GM18873 (cell line): ENCODE data around the gene PRTN3.
"Not testable (repeated sequence)": the region's sequence is repeated elsewhere in the genome, so short reads cannot be mapped to it uniquely, and the experiment has no call there.

Experiments used
- ATAC-seq: cut with Tn5 transposase; IDR thresholded peaks from one replicate; pipeline ENCODE4 v1.9.1; 2021; ENCODE audit warnings: mild to moderate bottlenecking, moderate library complexity, moderate number of reproducible peaks; ENCODE audit not compliant: unreplicated experiment, low FRiP score

Gene PRTN3

GRCh38 chr19:814152-815078, 26.4 kb upstream of the PRTN3 start:
- no peak for ATAC-seq

- ATAC-seq = no peak
Measured at GRCh38 chr19:815079-815774, 25.6 kb upstream of the PRTN3 start.

- no peak for ATAC-seq
Measured at GRCh38 chr19:815775-816499, 24.9 kb upstream of the PRTN3 start.

- no peak for ATAC-seq
Measured at GRCh38 chr19:816500-816857, 24.3 kb upstream of the PRTN3 start.

DNA sequence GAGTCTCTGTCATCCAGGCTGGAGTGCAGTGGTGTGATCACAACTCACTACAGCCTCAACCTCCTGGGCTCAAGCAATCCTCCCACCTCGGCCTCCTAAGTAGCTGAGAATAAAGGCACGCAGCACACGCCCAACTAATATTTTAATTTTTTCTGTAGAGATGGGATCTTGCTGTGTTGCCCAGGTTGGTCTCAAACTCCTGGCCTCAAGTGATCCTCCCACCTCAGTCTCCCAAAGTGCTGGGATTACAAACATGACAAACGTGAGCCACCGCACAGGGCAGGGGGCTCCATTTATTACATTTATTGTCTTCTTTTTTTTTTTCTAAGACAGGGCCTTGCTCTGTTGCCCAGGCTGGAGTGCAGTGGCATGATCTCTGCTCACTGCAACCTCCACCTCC, 20.6 kb upstream of the PRTN3 start:
- not testable (repeated sequence) for ATAC-seq

- no peak for ATAC-seq
Measured at GRCh38 chr19:821231-821824, 19.5 kb upstream of the PRTN3 start.

- no peak for ATAC-seq
Measured at GRCh38 chr19:821825-822503, 18.8 kb upstream of the PRTN3 start, which contains the start of gene PLPPR3. Gene PLPPR3 (minus strand): TSS chr19:821955. CDS start chr19:821559, 396 bp downstream.

DNA sequence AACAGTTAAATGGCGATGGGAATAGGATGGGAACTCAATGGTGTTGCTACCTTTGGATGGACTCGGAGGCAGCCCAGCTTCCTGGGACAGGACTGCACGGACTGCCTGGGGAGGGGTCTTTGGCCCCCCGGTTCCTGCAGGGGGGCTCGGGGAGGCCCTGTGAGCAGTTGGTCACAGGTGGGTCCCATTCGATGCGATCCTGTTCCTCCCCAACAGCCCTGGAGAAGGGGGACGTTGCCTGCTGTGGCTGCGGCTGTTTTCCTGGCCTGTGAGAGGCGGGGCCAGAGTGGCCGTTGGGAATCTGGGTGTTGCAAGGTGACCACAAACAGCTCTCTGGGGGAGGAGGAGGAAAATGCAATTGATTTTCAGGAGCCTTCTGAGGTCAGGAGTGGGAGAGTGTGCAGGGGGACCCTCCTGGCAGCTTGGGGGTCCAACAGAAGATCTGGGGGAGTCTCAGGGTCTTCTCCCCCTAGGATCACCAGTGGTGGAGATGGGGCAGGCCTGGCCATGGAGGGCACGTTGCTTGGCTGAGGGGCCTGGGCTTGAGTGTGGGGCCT, 17.2 kb upstream of the PRTN3 start:
- no peak for ATAC-seq

DNA sequence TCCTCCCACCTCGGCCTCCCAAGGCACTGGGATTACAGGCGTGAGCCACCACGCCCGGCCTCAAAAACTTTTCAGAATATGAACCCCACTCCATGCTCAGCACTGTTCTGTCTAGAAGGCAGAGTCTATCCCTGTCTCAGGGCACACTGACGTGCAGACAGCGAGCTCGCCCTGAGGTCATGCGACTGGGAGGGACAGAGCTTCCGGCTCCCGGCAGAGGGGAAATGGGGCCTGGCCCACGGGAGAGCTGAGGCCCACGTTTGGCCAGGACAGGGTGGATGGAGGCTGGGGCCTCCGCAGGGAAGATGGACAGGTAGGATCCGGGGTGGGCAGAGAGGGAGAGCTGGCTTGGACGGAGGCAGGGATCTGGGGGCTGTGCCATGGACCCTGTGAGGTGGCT, 15.9 kb upstream of the PRTN3 start:
- no peak for ATAC-seq

DNA sequence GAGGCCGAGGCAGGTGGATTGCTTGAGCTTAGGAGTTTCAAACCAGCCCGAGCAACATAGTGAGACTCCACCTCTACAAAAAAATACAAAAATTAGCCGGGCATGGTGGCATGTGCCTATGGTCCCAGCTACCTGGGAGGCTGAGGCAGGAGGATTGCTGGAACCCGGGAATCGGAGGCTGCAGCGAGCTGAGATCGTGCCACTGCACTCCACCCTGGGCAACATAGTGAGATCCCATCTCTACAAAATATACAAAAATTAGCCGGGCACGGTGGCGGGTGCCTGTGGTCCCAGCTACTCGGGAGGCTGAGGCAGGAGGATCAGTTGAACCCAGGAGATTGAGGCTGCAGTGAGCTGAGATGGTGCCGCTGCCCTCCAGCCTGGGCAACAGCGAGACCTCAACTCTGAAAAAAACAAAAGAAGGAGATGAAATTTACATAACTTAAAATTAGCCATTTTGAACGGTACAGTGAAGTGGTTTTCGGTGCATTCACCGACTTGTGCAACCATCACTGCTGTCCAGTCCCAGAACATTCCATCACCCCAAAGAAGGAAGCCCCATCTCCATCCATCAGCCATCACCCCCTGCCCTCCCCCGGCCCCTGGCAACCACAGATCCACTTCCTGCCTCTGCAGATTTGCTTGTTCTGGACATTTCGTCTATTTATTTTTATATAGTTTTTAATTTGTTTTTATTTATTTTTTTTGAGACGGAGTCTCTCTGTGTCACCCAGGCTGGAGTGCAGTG, 14.7 kb upstream of the PRTN3 start:
- ATAC-seq = no peak

- no peak for ATAC-seq
Measured at GRCh38 chr19:827314-827709, 13.5 kb upstream of the PRTN3 start.

GRCh38 chr19:827710-828321, 13.0 kb upstream of the PRTN3 start, which contains the start of gene AZU1:
Gene AZU1 (plus strand): TSS chr19:827837. CDS start chr19:827847, 10 bp downstream.
- no peak for ATAC-seq

DNA sequence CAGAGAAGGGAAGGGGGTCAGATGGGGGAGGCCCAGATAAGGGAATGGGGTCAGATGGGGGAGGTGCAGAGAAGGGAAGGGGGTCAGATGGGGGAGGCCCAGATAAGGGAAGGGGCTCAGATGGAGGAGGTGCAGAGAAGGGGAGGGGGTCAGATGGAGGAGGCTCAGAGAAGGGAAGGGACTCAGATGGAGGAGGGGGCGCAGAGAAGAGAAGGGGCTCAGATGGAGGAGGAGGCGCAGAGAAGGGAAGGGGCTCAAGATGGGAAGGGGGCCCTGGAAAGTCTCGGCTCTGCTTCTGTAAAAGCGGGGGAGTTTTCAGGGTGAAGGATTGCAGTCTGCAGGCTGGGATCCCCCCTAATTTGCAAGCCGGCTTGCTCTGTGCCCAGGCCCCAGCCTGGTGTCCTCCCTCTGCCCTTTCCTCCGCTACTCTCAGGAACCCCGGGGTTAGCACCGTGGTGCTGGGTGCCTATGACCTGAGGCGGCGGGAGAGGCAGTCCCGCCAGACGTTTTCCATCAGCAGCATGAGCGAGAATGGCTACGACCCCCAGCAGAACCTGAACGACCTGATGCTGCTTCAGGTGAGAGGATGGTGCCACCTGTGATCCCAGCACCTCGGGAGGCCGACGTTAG, 11.6 kb upstream of the PRTN3 start:
- no peak for ATAC-seq

DNA sequence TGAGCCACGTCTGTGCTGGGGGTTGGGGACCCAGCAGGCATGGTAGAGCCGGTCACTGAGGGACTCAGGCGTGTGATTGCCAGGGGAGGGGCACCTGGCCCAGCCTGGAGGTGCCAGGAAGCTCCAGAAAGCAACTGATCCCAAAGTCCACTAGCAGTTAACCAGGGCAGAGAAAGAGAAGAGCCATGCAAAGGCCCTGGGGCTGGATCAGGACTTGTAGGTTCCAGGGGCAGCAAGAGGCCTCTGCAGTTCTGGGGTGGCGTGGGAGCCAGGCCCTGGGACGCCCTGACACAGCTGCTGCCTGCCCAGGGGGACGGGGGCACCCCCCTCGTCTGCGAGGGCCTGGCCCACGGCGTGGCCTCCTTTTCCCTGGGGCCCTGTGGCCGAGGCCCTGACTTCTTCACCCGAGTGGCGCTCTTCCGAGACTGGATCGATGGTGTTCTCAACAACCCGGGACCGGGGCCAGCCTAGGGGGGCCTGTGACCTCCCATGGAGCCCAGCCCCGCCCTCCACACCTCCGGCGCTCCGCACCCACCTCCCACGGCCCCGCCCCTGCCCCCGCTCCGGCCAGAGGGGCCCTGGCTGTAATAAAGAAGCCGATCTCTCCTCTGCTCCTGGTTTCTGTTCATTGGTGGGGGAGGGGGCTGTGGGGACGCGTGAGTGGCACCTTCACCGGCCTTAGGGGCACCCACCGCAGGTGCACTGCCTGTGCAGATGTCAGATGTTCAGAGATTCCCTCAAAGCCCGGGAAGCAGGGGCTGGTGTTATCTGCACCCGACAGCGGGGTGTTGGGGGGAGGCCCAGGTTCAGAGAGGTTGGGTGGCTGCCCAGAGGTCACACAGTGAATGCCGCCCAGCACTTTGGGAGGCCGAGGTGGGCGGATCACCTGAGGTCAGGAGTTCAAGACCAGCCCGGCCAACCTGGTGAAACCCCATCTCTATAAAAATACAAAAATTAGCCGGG, 9.1 kb upstream of the PRTN3 start:
- no peak for ATAC-seq

DNA sequence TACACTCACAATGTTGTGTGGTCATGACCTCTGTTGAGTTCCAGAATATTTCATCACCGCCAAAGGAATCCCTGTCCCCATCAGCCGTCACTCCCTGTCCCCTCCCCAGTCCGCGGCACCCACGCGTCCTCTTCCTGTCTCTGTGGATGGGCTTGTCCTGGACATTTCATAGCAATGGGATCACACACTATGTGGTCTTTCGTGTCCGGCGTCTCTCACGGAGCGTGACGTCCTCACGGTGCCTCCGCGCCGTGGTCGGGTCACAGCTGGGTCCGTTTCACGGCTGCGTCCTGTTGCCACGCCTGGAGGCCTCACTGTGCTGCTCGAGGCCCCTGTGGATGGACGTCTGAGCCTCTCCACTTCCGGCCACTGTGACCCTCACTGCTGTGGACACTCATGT, 6.6 kb upstream of the PRTN3 start:
- no peak for ATAC-seq

DNA sequence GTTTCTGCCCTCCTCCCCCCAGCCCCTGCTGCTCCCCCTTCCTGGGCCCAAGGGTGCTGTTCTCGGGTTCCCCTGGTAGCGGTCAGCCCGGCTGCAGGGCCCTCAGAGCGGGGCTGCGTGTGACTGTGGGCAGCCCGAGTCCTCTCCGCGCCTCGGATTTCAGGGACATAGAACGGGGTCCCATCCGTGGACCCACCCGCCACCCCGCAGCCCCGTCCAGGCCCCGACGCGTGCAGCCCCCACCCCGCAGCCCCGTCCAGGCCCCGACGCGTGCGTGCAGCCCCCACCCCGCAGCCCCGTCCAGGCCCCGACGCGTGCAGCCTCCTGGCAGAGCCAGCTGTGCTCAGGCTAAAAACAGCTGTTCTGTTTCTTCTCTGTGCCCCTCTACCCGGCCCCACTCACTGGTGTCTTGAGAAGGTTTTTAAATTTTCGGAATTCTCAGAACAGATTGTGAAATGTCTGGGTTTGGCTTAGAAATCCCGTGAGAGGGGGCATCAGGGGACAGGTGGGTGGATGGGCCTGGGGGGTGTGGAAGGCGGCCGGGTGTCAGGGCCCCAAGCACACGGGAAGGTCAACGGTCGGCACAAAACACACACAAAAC, 5.5 kb upstream of the PRTN3 start:
- no peak for ATAC-seq

DNA sequence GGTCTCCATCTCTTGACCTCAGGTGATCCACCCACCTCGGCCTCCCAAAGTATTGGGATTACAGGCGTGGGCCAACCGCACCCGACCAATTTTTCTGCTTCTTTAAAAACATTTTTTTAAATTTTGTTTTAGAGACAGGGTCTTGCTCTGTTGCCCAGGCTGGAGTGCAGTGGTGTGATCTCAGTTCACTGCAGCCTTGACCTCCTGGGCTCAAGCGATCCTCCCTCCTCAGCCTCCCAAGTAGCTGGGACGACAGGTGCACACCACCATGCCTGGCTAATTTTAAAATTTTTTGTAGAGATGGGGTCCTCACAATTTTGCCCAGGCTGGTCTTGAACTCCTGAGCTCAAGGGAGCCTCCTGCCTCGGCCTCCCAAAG, 2.0 kb downstream of the PRTN3 start:
- not testable (repeated sequence) for ATAC-seq
